ENCODE measurements around the gene PKIG. TPM values are rescaled to one million over a fixed set of nuclear protein-coding genes. Genes with fewer than 3 reads are reported as not detected.

The PKIG gene
- total and polyA plus RNA-seq, 2 experiments from 2014 or later: 29.7 to 33.2 TPM

DNA sequence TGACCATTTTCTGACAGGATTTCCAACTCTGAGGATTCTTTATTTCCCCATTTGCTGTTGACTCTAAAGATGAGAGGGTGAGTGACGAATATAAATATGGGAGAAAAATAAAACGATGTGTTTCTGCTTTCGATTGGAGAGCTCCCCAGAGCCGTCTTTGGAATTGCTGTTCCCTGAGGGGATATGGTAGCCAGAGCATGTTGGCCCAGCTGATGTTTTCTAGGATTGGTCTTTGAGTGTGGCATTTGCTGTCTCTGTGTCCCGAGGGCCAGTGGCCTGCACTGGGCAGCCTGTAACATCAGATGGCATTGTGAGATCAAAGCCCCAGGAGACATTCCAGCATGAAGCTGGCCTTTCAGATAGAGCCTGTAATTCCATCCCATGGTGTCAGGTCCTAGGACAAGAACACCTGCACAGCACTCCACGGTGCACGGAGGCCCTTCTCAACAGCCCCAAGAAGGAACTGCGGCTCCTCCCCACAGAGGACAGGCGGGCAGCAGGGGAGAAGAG, 26.7 kb downstream of the PKIG start:
- peak overlapping the region; percentile 52; the same call in 1 of the 2 replicates for H3K27ac Mint-ChIP-seq

DNA sequence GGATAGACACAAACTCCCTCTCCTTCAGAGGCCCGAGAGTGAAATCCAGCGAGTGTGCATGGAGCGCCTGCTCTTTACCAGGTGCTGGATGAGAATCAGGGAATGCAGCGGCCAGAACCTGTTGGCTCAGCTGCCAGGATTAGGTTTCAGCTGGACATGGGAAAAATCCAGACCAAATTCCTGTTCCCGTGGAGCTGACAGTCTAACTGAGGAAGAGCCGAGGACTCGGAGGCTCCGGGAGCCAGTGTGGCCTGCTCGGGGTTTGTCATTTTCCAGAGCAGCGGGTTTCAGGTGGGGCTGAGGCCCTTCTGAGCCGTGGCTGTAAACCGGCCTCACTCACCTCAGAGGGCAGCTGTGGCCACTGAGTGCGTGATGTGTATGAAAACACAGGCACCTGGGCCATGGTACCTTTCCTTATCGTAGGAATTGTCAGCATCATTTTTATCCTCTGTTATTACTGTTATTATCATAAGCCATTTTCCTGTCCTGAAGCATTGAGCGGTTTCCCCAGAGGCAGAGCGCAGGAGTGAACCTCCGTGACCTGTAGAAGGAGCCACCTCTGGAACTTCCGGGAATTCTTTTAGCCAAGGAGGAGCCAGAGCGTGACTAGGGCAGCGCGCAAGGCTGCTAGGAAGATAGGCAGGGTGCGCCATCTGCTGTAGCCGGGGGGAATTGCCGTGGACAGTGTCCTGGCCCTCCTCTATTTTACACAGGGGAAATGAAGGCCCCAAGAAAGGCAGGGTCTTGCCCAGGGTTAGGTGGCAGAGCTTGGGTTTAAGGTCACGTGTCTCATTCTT, 27.3 kb downstream of the PKIG start:
- ATAC-seq (peak; percentile 98), DNase-seq (ENCODE audit: low spot score) (peak; percentile 97)
- H3K4me1 ChIP-seq (ENCODE audit: insufficient read depth): peaks cover 5% of the 10 kb centered on the region
- no peaks in the 10 kb centered on the region for H3K9me3 Mint-ChIP-seq
- H3K27ac Mint-ChIP-seq: no peak overlapping the region
- no peaks in the 10 kb centered on the region; the same call in 1 of the 2 replicates for H4K20me1 ChIP-seq (replicated peaks; ENCODE audit: insufficient read depth)
- peaks cover 13% of the 10 kb centered on the region; the same call in 2 of the 3 replicates for H3K4me1 Mint-ChIP-seq
- no peaks in the 10 kb centered on the region for H3K9me2 ChIP-seq (ENCODE audit: insufficient read depth)
- peaks cover 8% of the 10 kb centered on the region; the same call in 2 of the 3 replicates for H3K36me3 Mint-ChIP-seq (ENCODE audit: low read depth)
- H3K27me3 ChIP-seq (ENCODE audit: insufficient read depth): no peaks in the 10 kb centered on the region
- no peak overlapping the region for H3K27ac ChIP-seq (ENCODE audit: low read depth)
- TF ChIP-seq CREB1 (CRISPR knock-in tag; IDR thresholded peaks at IDR 0.05; ENCODE audit: low read depth) (peak; percentile 30; the same call in 1 of the 2 replicates), POLR2AphosphoS5 (IDR thresholded peaks at IDR 0.05; ENCODE audit: low read depth) (no peak)
- TF ChIP-seq, protein P1, sequence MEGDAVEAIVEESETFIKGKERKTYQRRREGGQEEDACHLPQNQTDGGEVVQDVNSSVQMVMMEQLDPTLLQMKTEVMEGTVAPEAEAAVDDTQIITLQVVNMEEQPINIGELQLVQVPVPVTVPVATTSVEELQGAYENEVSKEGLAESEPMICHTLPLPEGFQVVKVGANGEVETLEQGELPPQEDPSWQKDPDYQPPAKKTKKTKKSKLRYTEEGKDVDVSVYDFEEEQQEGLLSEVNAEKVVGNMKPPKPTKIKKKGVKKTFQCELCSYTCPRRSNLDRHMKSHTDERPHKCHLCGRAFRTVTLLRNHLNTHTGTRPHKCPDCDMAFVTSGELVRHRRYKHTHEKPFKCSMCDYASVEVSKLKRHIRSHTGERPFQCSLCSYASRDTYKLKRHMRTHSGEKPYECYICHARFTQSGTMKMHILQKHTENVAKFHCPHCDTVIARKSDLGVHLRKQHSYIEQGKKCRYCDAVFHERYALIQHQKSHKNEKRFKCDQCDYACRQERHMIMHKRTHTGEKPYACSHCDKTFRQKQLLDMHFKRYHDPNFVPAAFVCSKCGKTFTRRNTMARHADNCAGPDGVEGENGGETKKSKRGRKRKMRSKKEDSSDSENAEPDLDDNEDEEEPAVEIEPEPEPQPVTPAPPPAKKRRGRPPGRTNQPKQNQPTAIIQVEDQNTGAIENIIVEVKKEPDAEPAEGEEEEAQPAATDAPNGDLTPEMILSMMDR (conservative IDR thresholded peaks at IDR 0.05; ENCODE audit: low read depth in 2 of 2): peak; percentile 97 to 98
- H3K4me3 ChIP-seq: no peak overlapping the region
- peak overlapping the region; percentile 29; the same call in 1 of the 2 replicates for H2AFZ ChIP-seq
- no peaks in the 10 kb centered on the region for H3F3A ChIP-seq (replicated peaks; ENCODE audit: low read depth)
- H3K4me3 Mint-ChIP-seq: peak overlapping the region; percentile 28; the same call in 1 of the 3 replicates
- H3K27me3 Mint-ChIP-seq (ENCODE audit: insufficient read depth, low read depth, poor library complexity): peaks cover 3% of the 10 kb centered on the region
- no peaks in the 10 kb centered on the region for H3K36me3 ChIP-seq (ENCODE audit: insufficient read depth)
- H3K79me2 ChIP-seq (replicated peaks; ENCODE audit: insufficient read depth): no peaks in the 10 kb centered on the region
- peak overlapping the region; percentile 30; the same call in 1 of the 2 replicates for H3K4me2 ChIP-seq

More for the DNA sequence above, 26.7 kb downstream of the PKIG start:
- H3F3A ChIP-seq (replicated peaks; ENCODE audit: low read depth): no peaks in the 10 kb centered on the region
- no peaks in the 10 kb centered on the region for H3K79me2 ChIP-seq (replicated peaks; ENCODE audit: insufficient read depth)
- no peak overlapping the region for H3K27ac ChIP-seq (ENCODE audit: low read depth)
- peaks cover 5% of the 10 kb centered on the region for H3K4me1 ChIP-seq (ENCODE audit: insufficient read depth)
- no peak overlapping the region; the same call in 2 of the 3 replicates for H3K4me3 Mint-ChIP-seq
- H3K4me1 Mint-ChIP-seq: peaks cover 13% of the 10 kb centered on the region; the same call in 2 of the 3 replicates
- H3K36me3 ChIP-seq (ENCODE audit: insufficient read depth): no peaks in the 10 kb centered on the region
- no peaks in the 10 kb centered on the region for H3K27me3 ChIP-seq (ENCODE audit: insufficient read depth)
- no peaks in the 10 kb centered on the region for H3K9me2 ChIP-seq (ENCODE audit: insufficient read depth)
- no peaks in the 10 kb centered on the region; the same call in 1 of the 2 replicates for H4K20me1 ChIP-seq (replicated peaks; ENCODE audit: insufficient read depth)
- TF ChIP-seq, protein P2, sequence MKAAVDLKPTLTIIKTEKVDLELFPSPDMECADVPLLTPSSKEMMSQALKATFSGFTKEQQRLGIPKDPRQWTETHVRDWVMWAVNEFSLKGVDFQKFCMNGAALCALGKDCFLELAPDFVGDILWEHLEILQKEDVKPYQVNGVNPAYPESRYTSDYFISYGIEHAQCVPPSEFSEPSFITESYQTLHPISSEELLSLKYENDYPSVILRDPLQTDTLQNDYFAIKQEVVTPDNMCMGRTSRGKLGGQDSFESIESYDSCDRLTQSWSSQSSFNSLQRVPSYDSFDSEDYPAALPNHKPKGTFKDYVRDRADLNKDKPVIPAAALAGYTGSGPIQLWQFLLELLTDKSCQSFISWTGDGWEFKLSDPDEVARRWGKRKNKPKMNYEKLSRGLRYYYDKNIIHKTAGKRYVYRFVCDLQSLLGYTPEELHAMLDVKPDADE (IDR thresholded peaks at IDR 0.05): no peak
- no peak for TF ChIP-seq NANOG (IDR thresholded peaks at IDR 0.05; ENCODE audit: borderline replicate concordance)
- TF ChIP-seq, protein P3, sequence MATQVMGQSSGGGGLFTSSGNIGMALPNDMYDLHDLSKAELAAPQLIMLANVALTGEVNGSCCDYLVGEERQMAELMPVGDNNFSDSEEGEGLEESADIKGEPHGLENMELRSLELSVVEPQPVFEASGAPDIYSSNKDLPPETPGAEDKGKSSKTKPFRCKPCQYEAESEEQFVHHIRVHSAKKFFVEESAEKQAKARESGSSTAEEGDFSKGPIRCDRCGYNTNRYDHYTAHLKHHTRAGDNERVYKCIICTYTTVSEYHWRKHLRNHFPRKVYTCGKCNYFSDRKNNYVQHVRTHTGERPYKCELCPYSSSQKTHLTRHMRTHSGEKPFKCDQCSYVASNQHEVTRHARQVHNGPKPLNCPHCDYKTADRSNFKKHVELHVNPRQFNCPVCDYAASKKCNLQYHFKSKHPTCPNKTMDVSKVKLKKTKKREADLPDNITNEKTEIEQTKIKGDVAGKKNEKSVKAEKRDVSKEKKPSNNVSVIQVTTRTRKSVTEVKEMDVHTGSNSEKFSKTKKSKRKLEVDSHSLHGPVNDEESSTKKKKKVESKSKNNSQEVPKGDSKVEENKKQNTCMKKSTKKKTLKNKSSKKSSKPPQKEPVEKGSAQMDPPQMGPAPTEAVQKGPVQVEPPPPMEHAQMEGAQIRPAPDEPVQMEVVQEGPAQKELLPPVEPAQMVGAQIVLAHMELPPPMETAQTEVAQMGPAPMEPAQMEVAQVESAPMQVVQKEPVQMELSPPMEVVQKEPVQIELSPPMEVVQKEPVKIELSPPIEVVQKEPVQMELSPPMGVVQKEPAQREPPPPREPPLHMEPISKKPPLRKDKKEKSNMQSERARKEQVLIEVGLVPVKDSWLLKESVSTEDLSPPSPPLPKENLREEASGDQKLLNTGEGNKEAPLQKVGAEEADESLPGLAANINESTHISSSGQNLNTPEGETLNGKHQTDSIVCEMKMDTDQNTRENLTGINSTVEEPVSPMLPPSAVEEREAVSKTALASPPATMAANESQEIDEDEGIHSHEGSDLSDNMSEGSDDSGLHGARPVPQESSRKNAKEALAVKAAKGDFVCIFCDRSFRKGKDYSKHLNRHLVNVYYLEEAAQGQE (IDR thresholded peaks at IDR 0.05; ENCODE audit: unreplicated experiment): no peak
- no peaks in the 10 kb centered on the region for H3K9me3 Mint-ChIP-seq
- H3K4me2 ChIP-seq: 0 out of 2 replicates have a peak overlapping the region, but pooled peaks have one; percentile 30
- no peak overlapping the region for H3K4me3 ChIP-seq
- peaks cover 3% of the 10 kb centered on the region for H3K27me3 Mint-ChIP-seq (ENCODE audit: insufficient read depth, low read depth, poor library complexity)
- peak; percentile 17 for ATAC-seq
- peaks cover 6% of the 10 kb centered on the region; the same call in 2 of the 3 replicates for H3K36me3 Mint-ChIP-seq (ENCODE audit: low read depth)
- no peak for DNase-seq (ENCODE audit: low spot score)
- peak overlapping the region; percentile 29; the same call in 1 of the 2 replicates for H2AFZ ChIP-seq

Data from GM23338 (cell line).